ENCODE measurements around the gene AP2B1. TPM values are rescaled to one million over a fixed set of nuclear protein-coding genes. Genes with fewer than 3 reads are reported as not detected.

AP2B1 gene
- total and polyA plus RNA-seq, 9 of the 15 experiments (the other 6 are each of a cell fraction or from before 2014, with no cell fraction given) = 60.1 to 287 (median 105) TPM

GRCh38 chr17:35651467-35651866, 64.3 kb downstream of the AP2B1 start (continued):
- TF ChIP-seq ZNF318 (IDR thresholded peaks at IDR 0.05; ENCODE audit: borderline replicate concordance in 1 of 2, low read depth in 1 of 2) (no peak), MAZ (CRISPR knock-in tag; conservative IDR thresholded peaks at IDR 0.05 in 1 of 2, IDR thresholded peaks at IDR 0.05 in 1 of 2) (no peak), C11orf30 (IDR thresholded peaks at IDR 0.05; ENCODE audit: low read depth) (no peak; the same call in 1 of the 2 replicates), MAFF (IDR thresholded peaks at IDR 0.05; ENCODE audit: low read length) (peak; percentile 55; the same call in 1 of the 2 replicates), CREB3L1 (IDR thresholded peaks at IDR 0.05; ENCODE audit: borderline replicate concordance, low read depth) (no peak), MIER1 (IDR thresholded peaks at IDR 0.05; ENCODE audit: low read depth) (no peak), MAFK (IDR thresholded peaks at IDR 0.05; ENCODE audit: low read length) (peak; percentile 44; the same call in 1 of the 2 replicates), TBL1XR1 (IDR thresholded peaks at IDR 0.05; ENCODE audit: low read length in 2 of 2) (no peak)

Measured in K562 (cell line).